Occipital lobe (tissue), 3 donors: ENCODE data around the gene TCHH. TPM values are rescaled to one million over a fixed set of nuclear protein-coding genes. Genes with fewer than 3 reads are reported as not detected.

Source experiments
- DNase-seq: peaks from one replicate; lab custom pipeline; 2025; lab: John Stamatoyannopoulos, UW
- small RNA-seq: library from RNA; depleted of rRNA; stranded (forward); fragments of <200 nt; gene quantifications from one replicate; pipeline ENCODE3, GENCODE V24; 2014
- total RNA-seq: library from RNA; depleted of rRNA; stranded (reverse); fragments of >200 nt; gene quantifications from one replicate; pipeline ENCODE4 v1.2.3, GENCODE V29; 2014

Gene TCHH
- total RNA-seq, 1 donor from 2014 or later, result not detected

GRCh38 chr1:152061952-152062351, 53.3 kb downstream of the TCHH start:
- no peak for DNase-seq

Small RNAs within 50 kb of the gene (small RNA-seq; reads per million reads assigned to genes)
- gene SPTLC1P4, result not detected

Other genes with a start within 250 kb of the TCHH start
- 2.0 TPM for gene THEM4, start 205.9 kb downstream of the TCHH start, total RNA-seq
- 2.8 TPM for gene S100A10, start 121.6 kb downstream of the TCHH start, total RNA-seq
- gene S100A11, start 78.4 kb downstream of the TCHH start, total RNA-seq, result 0.78 TPM
- gene TCHHL1, start 26.4 kb downstream of the TCHH start, total RNA-seq, result not detected
- gene RPTN, start 43.8 kb upstream of the TCHH start, total RNA-seq, result not detected
- not detected for gene HRNR, start 108.7 kb upstream of the TCHH start, total RNA-seq
- gene FLG, start 209.8 kb upstream of the TCHH start, total RNA-seq, result not detected
- gene FLG2, start 244.6 kb upstream of the TCHH start, total RNA-seq, result not detected